ENCODE measurements around the gene ARHGEF11.

- TF ChIP-seq EZH2 (IDR thresholded peaks at IDR 0.05; ENCODE audit: low read depth) = no peak
- TF ChIP-seq, protein P1, sequence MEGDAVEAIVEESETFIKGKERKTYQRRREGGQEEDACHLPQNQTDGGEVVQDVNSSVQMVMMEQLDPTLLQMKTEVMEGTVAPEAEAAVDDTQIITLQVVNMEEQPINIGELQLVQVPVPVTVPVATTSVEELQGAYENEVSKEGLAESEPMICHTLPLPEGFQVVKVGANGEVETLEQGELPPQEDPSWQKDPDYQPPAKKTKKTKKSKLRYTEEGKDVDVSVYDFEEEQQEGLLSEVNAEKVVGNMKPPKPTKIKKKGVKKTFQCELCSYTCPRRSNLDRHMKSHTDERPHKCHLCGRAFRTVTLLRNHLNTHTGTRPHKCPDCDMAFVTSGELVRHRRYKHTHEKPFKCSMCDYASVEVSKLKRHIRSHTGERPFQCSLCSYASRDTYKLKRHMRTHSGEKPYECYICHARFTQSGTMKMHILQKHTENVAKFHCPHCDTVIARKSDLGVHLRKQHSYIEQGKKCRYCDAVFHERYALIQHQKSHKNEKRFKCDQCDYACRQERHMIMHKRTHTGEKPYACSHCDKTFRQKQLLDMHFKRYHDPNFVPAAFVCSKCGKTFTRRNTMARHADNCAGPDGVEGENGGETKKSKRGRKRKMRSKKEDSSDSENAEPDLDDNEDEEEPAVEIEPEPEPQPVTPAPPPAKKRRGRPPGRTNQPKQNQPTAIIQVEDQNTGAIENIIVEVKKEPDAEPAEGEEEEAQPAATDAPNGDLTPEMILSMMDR (conservative IDR thresholded peaks at IDR 0.05) = no peak
Observed at GRCh38 chr1:157056269-157056668, 10.7 kb upstream of the ARHGEF11 start.
